Stomach (tissue), 9 donors: ENCODE data around the gene COL23A1. TPM values are rescaled to one million over a fixed set of nuclear protein-coding genes. Genes with fewer than 3 reads are reported as not detected.

Experiments used
- DNase-seq, 2 donors: peaks; one replicate each; pipeline versions ENCODE4 v3.0.0 to v3.0.0-alpha.2; 2013 to 2019
- H3K27ac ChIP-seq, 5 donors: fragments of 200-600 bp in 4 of 5; sonication (generic) in 4 of 5; one replicate each; pipeline ENCODE4 v1.5.1; 2013 to 2019; ENCODE audit warnings: mild to moderate bottlenecking in 1 of 5, moderate library complexity in 1 of 5
- H3K27me3 ChIP-seq, 3 donors: fragments of 200-600 bp; sonication (generic); one replicate each; pipeline ENCODE4 v1.5.1; 2017 to 2019; ENCODE audit warnings: mixed run types in 1 of 3
- H3K36me3 ChIP-seq, 4 donors: fragments of 200-600 bp; sonication (generic); 1 replicate in 3 of 4; 2 replicates in 1 of 4; pipeline ENCODE4 v1.5.1; 2016 to 2019
- H3K4me1 ChIP-seq, 4 donors: fragments of 200-600 bp; sonication (generic); one replicate each; pipeline ENCODE4 v1.5.1; 2016 to 2019
- H3K4me3 ChIP-seq, 4 donors: fragments of 200-600 bp; sonication (generic) in 3 of 4; one replicate each; pipeline ENCODE4 v1.5.1; 2016 to 2019; ENCODE audit warnings: mild to moderate bottlenecking in 1 of 4
- H3K9me3 ChIP-seq, 4 donors: fragments of 200-600 bp; sonication (generic); one replicate each; pipeline ENCODE4 v1.5.1; 2016 to 2019
- CTCF ChIP-seq, 7 experiments: fragments of 450-650 bp in 4 of 7; fragments of 200-600 bp in 3 of 7; sonication (generic) in 3 of 7; IDR thresholded peaks; one replicate each; pipeline ENCODE4 v1.5.1; 2016 to 2019; ENCODE audit warnings: antibody characterized with exemption in 7 of 7, control low read depth in 2 of 7, mild to moderate bottlenecking in 1 of 7
- EP300 ChIP-seq: sonication (generic); formaldehyde crosslinking; IDR thresholded peaks from one replicate; pipeline ENCODE4 v1.6.1; 2017; ENCODE audit warnings: antibody characterized with exemption
- POLR2A ChIP-seq, 4 donors: fragments of 450-650 bp; IDR thresholded peaks; one replicate each; pipeline ENCODE4 v1.6.1; 2016; ENCODE audit warnings: antibody characterized with exemption in 4 of 4, control low read depth in 2 of 4, mild to moderate bottlenecking in 1 of 4, moderate library complexity in 1 of 4
- POLR2AphosphoS5 ChIP-seq, 3 donors: sonication (generic); formaldehyde crosslinking; IDR thresholded peaks; one replicate each; pipeline ENCODE4 v1.6.1; 2016; ENCODE audit warnings: antibody characterized with exemption in 3 of 3
- WGBS, 5 donors: extraction: QIAGEN DNeasy Blood & Tissue Kit in 3 of 5; methylation state at CpG; one replicate each; pipeline versions ENCODE4 v1.1.5 to v1.1.7; 2013 to 2018; 5-methylcytosine and 5-hydroxymethylcytosine counted together
- intact Hi-C: fragments of 100-400 bp; cut with DNase I; formaldehyde crosslinking; loops from one replicate; pipeline ENCODE4 v1.15.1; 2023; ENCODE audit warnings: low total_unique reads
- polyA plus RNA-seq, 3 donors: library from polyadenylated mRNA; stranded (reverse); fragments of 200-250 nt; gene quantifications; one replicate each; pipeline ENCODE4 v1.2.3, GENCODE V29; 2013
- total RNA-seq, 5 donors: library from RNA; depleted of rRNA; stranded (reverse); fragments of >200 nt; gene quantifications; one replicate each; pipeline versions ENCODE4 v1.1.0 to v1.2.3, GENCODE V29; 2014 to 2016
- donor health status: healthy with polysubstance abuse.
- donor health status: Bipolar disorder and iron deficiency.
- donor health status: healthy.

COL23A1 gene
- total and polyA plus RNA-seq, 8 donors, result under 0.01 to 7.0 (median 1.4) TPM

DNA sequence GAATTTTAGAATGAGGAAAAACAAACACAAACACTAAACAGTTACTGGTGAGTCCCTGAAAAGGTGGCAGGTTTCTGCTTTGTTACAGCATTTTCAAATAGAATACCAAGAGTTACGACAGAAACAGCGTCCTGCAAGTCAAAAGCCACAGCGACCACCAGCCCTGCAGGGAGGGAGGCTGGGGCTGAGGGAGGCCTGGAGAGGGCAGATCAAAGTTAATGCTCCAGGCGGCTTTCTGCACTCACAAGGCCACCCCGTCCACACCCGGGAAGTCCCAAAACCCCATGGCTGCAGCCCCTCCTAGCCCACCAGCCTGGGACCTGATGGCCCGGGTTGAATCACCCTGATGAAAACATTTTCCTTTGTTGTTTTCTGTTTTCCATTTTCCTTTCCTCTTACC, 29.3 kb downstream of the COL23A1 start:
- no peaks in the 10 kb centered on the region for H3K36me3 ChIP-seq
- H3K9me3 ChIP-seq, result no peaks in the 10 kb centered on the region
- DNase-seq, result no peak
- no peak overlapping the region for H3K4me3 ChIP-seq
- H3K27ac ChIP-seq, result no peak overlapping the region
- H3K27me3 ChIP-seq, result peaks cover 0 to 43% (median 4%) of the 10 kb centered on the region in 3 donors
- 76 to 85% (median 79%) methylated on average over 7 of the region's 7 CpGs for WGBS, 5 donors
- no peak for TF ChIP-seq POLR2A (IDR thresholded peaks at IDR 0.05)
- no peak for TF ChIP-seq EP300
- TF ChIP-seq POLR2AphosphoS5 (IDR thresholded peaks at IDR 0.05), result no peak
- no peak for TF ChIP-seq CTCF (IDR thresholded peaks at IDR 0.05)
- intact Hi-C loops, result no loop called here
- H3K4me1 ChIP-seq, result no peaks in the 10 kb centered on the region

DNA sequence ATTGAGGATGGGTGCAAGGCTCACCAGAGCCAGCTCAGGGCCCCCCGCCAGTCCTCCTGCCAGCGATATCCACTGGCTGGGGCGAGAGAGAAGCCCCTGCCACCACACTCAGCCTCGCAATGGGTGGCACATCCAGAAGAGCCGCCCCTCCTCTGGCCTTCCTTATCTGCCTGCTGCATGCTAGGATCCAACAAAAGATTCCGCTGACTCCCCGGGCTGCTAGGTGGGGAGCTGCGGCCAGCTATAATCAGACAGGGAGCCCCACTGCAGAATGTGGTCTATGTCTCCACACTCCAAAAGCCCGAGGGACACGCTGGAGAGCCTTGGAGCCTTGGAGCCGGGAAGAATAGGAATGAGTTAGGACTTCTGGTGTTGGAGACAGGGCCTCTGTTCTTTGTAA, 32.8 kb downstream of the COL23A1 start:
- no peak for TF ChIP-seq EP300
- no peak for TF ChIP-seq CTCF (IDR thresholded peaks at IDR 0.05)
- no peak for TF ChIP-seq POLR2A (IDR thresholded peaks at IDR 0.05)
- no peak for TF ChIP-seq POLR2AphosphoS5 (IDR thresholded peaks at IDR 0.05)
- intact Hi-C loops, result no loop called here

GRCh38 chr5:178555771-178556211, 34.4 kb downstream of the COL23A1 start:
- Histone ChIP-seq H3K36me3 (no peaks in the 10 kb centered on the region), H3K4me1 (no peaks in the 10 kb centered on the region), H3K4me3 (no peak overlapping the region), H3K9me3 (no peaks in the 10 kb centered on the region), H3K27me3 (peaks cover 0 to 24% (median 0%) of the 10 kb centered on the region in 3 donors), H3K27ac (no peak overlapping the region)
- TF ChIP-seq POLR2A (IDR thresholded peaks at IDR 0.05), result no peak
- TF ChIP-seq POLR2AphosphoS5 (IDR thresholded peaks at IDR 0.05), result no peak
- TF ChIP-seq EP300, result no peak
- TF ChIP-seq CTCF (IDR thresholded peaks at IDR 0.05), result no peak
- WGBS, 5 donors, result 67 to 82% (median 71%) methylated on average over 10 to 14 of the region's 14 CpGs
- intact Hi-C loops, result no loop called here
- DNase-seq, result no peak

More for the DNA sequence above, 32.8 kb downstream of the COL23A1 start:
- peaks cover 0 to 21% (median 0%) of the 10 kb centered on the region in 3 donors for H3K27me3 ChIP-seq
- H3K4me3 ChIP-seq, result no peak overlapping the region
- no peaks in the 10 kb centered on the region for H3K36me3 ChIP-seq
- H3K9me3 ChIP-seq, result no peaks in the 10 kb centered on the region
- H3K4me1 ChIP-seq, result no peaks in the 10 kb centered on the region
- no peak for DNase-seq
- no peak overlapping the region for H3K27ac ChIP-seq
- 65 to 82% (median 69%) methylated on average over 10 to 11 of the region's 11 CpGs for WGBS, 5 donors

DNA sequence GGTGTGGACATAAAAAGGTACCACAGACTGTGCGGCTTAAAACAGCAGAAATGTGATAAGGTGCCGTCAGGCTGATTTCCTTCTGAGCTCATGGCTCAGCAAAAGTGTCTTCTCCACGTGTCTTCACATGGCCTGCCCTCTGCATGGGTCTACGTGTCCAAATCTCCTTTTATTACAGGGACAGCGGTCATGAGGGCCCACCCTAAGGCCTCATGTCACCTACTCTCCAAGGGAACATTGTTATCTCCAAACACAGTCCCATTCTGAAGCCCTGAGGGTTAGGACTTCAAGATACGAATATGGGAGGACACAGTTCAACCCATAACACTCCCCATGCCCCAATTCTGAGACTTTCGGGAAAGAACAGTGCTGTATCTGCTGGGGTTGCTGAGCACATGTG, 35.2 kb downstream of the COL23A1 start:
- Histone ChIP-seq H3K36me3 (no peaks in the 10 kb centered on the region), H3K9me3 (no peaks in the 10 kb centered on the region), H3K27ac (no peak overlapping the region), H3K4me1 (no peaks in the 10 kb centered on the region), H3K4me3 (no peak overlapping the region), H3K27me3 (peaks cover 0 to 24% (median 0%) of the 10 kb centered on the region in 3 donors)
- WGBS, 5 donors, result 55 to 77% (median 66%) methylated on average over 6 to 7 of the region's 7 CpGs
- TF ChIP-seq POLR2AphosphoS5 (IDR thresholded peaks at IDR 0.05), result no peak
- TF ChIP-seq EP300, result no peak
- no peak for TF ChIP-seq CTCF (IDR thresholded peaks at IDR 0.05)
- TF ChIP-seq POLR2A (IDR thresholded peaks at IDR 0.05), result no peak
- DNase-seq, result no peak
- intact Hi-C loops, result no loop called here
